Measurements from ENCODE around the gene ZPLD1.

ZPLD1 gene

DNA sequence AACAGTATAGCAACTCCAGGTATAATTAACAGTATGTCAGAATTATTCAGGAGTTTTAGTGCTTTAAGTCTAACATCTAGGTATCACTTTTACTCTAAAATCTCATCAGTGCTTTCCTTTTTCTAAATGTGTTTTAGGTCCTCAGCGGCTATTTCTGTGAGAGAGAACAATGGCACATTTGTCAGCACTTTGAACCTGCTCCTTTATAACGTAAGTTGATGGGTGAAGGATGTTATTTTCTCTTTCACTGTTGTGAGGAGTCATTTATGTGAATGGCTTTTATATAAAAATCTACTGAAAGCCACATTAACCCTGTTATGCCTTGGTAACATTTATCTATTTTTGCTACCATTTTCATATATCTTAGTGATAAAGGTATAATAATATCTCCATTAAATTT, 22.8 kb downstream of the ZPLD1 start:
- Histone ChIP-seq H3K9me3 (ENCODE audit: low read length) (no peaks in the 10 kb centered on the region), H3K4me2 (ENCODE audit: low read length) (no peak overlapping the region), H3K9me2 (ENCODE audit: low read depth, low read length) (no peaks in the 10 kb centered on the region), H3K27me3 (ENCODE audit: insufficient read depth, low read length) (no peaks in the 10 kb centered on the region; the same call in 1 of the 2 replicates), H3F3A (ENCODE audit: insufficient read depth, low read length) (no peaks in the 10 kb centered on the region), H3K36me3 (ENCODE audit: insufficient read depth, low read length) (no peaks in the 10 kb centered on the region), H2AFZ (ENCODE audit: low read length) (no peak overlapping the region), H4K20me1 (ENCODE audit: insufficient read depth, low read length) (no peaks in the 10 kb centered on the region), H3K27ac (ENCODE audit: low read depth, low read length, poor library complexity, severe bottlenecking) (no peak overlapping the region), H3K79me2 (ENCODE audit: insufficient read depth, low read length) (no peaks in the 10 kb centered on the region), H3K4me1 (ENCODE audit: insufficient read depth, low read length, severe bottlenecking) (no peaks in the 10 kb centered on the region), H3K4me3 (ENCODE audit: low read depth, low read length, poor library complexity, severe bottlenecking) (no peak overlapping the region), H3K9ac (ENCODE audit: low read length) (no peak overlapping the region)
- TF ChIP-seq, protein P1, sequence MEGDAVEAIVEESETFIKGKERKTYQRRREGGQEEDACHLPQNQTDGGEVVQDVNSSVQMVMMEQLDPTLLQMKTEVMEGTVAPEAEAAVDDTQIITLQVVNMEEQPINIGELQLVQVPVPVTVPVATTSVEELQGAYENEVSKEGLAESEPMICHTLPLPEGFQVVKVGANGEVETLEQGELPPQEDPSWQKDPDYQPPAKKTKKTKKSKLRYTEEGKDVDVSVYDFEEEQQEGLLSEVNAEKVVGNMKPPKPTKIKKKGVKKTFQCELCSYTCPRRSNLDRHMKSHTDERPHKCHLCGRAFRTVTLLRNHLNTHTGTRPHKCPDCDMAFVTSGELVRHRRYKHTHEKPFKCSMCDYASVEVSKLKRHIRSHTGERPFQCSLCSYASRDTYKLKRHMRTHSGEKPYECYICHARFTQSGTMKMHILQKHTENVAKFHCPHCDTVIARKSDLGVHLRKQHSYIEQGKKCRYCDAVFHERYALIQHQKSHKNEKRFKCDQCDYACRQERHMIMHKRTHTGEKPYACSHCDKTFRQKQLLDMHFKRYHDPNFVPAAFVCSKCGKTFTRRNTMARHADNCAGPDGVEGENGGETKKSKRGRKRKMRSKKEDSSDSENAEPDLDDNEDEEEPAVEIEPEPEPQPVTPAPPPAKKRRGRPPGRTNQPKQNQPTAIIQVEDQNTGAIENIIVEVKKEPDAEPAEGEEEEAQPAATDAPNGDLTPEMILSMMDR (IDR thresholded peaks at IDR 0.05; ENCODE audit: low read length) = no peak
- no peak for TF ChIP-seq EZH2 (IDR thresholded peaks at IDR 0.05; ENCODE audit: borderline replicate concordance, low read length)

DNA sequence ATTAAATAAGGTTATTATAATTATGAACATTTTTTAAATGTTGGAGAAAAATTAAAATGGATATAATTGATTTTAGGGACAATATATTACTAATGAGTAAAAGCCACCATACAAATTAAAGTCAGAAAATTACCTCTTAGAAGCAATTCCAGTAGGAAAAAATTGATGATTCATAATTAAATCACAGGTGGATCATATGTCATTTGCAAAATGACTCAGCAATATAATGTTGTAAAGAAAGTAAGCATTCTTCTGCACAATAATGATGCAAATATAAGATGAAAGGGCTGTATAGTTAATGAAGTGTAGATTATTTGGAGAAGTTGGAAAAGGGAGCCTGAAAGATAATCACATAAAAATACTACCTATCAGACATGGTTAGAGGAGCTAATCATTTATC, 25.8 kb downstream of the ZPLD1 start:
- H4K20me1 ChIP-seq (ENCODE audit: insufficient read depth, low read length) = no peaks in the 10 kb centered on the region
- no peaks in the 10 kb centered on the region for H3K4me1 ChIP-seq (ENCODE audit: insufficient read depth, low read length, severe bottlenecking)
- no peaks in the 10 kb centered on the region for H3F3A ChIP-seq (ENCODE audit: insufficient read depth, low read length)
- no peaks in the 10 kb centered on the region for H3K36me3 ChIP-seq (ENCODE audit: insufficient read depth, low read length)
- H3K4me2 ChIP-seq (ENCODE audit: low read length) = no peak overlapping the region
- H3K9me3 ChIP-seq (ENCODE audit: low read length) = no peaks in the 10 kb centered on the region
- no peak for TF ChIP-seq EZH2 (IDR thresholded peaks at IDR 0.05; ENCODE audit: borderline replicate concordance, low read length)
- H2AFZ ChIP-seq (ENCODE audit: low read length) = no peak overlapping the region
- H3K9ac ChIP-seq (ENCODE audit: low read length) = no peak overlapping the region
- H3K27me3 ChIP-seq (ENCODE audit: insufficient read depth, low read length) = no peaks in the 10 kb centered on the region
- no peaks in the 10 kb centered on the region for H3K79me2 ChIP-seq (ENCODE audit: insufficient read depth, low read length)
- no peak overlapping the region for H3K4me3 ChIP-seq (ENCODE audit: low read depth, low read length, poor library complexity, severe bottlenecking)
- no peaks in the 10 kb centered on the region for H3K9me2 ChIP-seq (ENCODE audit: low read depth, low read length)
- no peak overlapping the region for H3K27ac ChIP-seq (ENCODE audit: low read depth, low read length, poor library complexity, severe bottlenecking)

- H3K4me2 ChIP-seq (ENCODE audit: low read length) = no peak overlapping the region
- TF ChIP-seq EZH2 (IDR thresholded peaks at IDR 0.05; ENCODE audit: borderline replicate concordance, low read length) = no peak
- TF ChIP-seq, protein P1 (IDR thresholded peaks at IDR 0.05; ENCODE audit: low read length) = no peak
- no peaks in the 10 kb centered on the region for H3F3A ChIP-seq (ENCODE audit: insufficient read depth, low read length)
- H4K20me1 ChIP-seq (ENCODE audit: insufficient read depth, low read length) = no peaks in the 10 kb centered on the region
- no peaks in the 10 kb centered on the region for H3K27me3 ChIP-seq (ENCODE audit: insufficient read depth, low read length)
- H3K27ac ChIP-seq (ENCODE audit: low read depth, low read length, poor library complexity, severe bottlenecking) = no peak overlapping the region
- H3K4me3 ChIP-seq (ENCODE audit: low read depth, low read length, poor library complexity, severe bottlenecking) = no peak overlapping the region
- no peaks in the 10 kb centered on the region for H3K9me3 ChIP-seq (ENCODE audit: low read length)
- H2AFZ ChIP-seq (ENCODE audit: low read length) = no peak overlapping the region
- no peaks in the 10 kb centered on the region for H3K36me3 ChIP-seq (ENCODE audit: insufficient read depth, low read length)
- H3K79me2 ChIP-seq (ENCODE audit: insufficient read depth, low read length) = no peaks in the 10 kb centered on the region
- H3K9ac ChIP-seq (ENCODE audit: low read length) = no peak overlapping the region
- H3K4me1 ChIP-seq (ENCODE audit: insufficient read depth, low read length, severe bottlenecking) = no peaks in the 10 kb centered on the region
- no peaks in the 10 kb centered on the region for H3K9me2 ChIP-seq (ENCODE audit: low read depth, low read length)
Observed at GRCh38 chr3:102464261-102464660, 29.4 kb downstream of the ZPLD1 start.

GRCh38 chr3:102466001-102466400, 31.2 kb downstream of the ZPLD1 start:
- no peaks in the 10 kb centered on the region for H3K27me3 ChIP-seq (ENCODE audit: insufficient read depth, low read length)
- H3K79me2 ChIP-seq (ENCODE audit: insufficient read depth, low read length) = no peaks in the 10 kb centered on the region
- no peaks in the 10 kb centered on the region for H3K4me1 ChIP-seq (ENCODE audit: insufficient read depth, low read length, severe bottlenecking)
- H3K9me3 ChIP-seq (ENCODE audit: low read length) = no peaks in the 10 kb centered on the region
- H4K20me1 ChIP-seq (ENCODE audit: insufficient read depth, low read length) = no peaks in the 10 kb centered on the region
- no peak overlapping the region for H3K4me2 ChIP-seq (ENCODE audit: low read length)
- TF ChIP-seq EZH2 (IDR thresholded peaks at IDR 0.05; ENCODE audit: borderline replicate concordance, low read length) = no peak
- TF ChIP-seq, protein P1 (IDR thresholded peaks at IDR 0.05; ENCODE audit: low read length) = no peak
- no peaks in the 10 kb centered on the region for H3K9me2 ChIP-seq (ENCODE audit: low read depth, low read length)
- no peak overlapping the region for H2AFZ ChIP-seq (ENCODE audit: low read length)
- no peak overlapping the region for H3K9ac ChIP-seq (ENCODE audit: low read length)
- no peaks in the 10 kb centered on the region for H3K36me3 ChIP-seq (ENCODE audit: insufficient read depth, low read length)
- H3F3A ChIP-seq (ENCODE audit: insufficient read depth, low read length) = no peaks in the 10 kb centered on the region
- H3K27ac ChIP-seq (ENCODE audit: low read depth, low read length, poor library complexity, severe bottlenecking) = no peak overlapping the region
- no peak overlapping the region for H3K4me3 ChIP-seq (ENCODE audit: low read depth, low read length, poor library complexity, severe bottlenecking)

Measured in OCI-LY1 (cell line).